ENCODE data around the gene TRPV4. TPM values are rescaled to one million over a fixed set of nuclear protein-coding genes. Genes with fewer than 3 reads are reported as not detected.

TRPV4 gene
- total RNA-seq, 3 donors from 2014 or later: not detected

GRCh38 chr12:109814600-109815150, 18.5 kb downstream of the TRPV4 start:
- H3K4me1 Mint-ChIP-seq (ENCODE audit: low read depth): no peaks in the 10 kb centered on the region
- H3K36me3 Mint-ChIP-seq (ENCODE audit: insufficient read depth): no peaks in the 10 kb centered on the region
- no peak overlapping the region for H3K4me3 Mint-ChIP-seq
- ATAC-seq (no peak), DNase-seq (no peak)
- H3K9me3 Mint-ChIP-seq: no peaks in the 10 kb centered on the region
- peaks cover 6% of the 10 kb centered on the region for H3K27me3 Mint-ChIP-seq (ENCODE audit: low read depth)

- Mint-ChIP-seq H3K4me3 (no peak overlapping the region), H3K4me1 (ENCODE audit: low read depth) (no peaks in the 10 kb centered on the region), H3K9me3 (no peaks in the 10 kb centered on the region), H3K27me3 (ENCODE audit: low read depth) (peaks cover 6% of the 10 kb centered on the region), H3K36me3 (ENCODE audit: insufficient read depth) (no peaks in the 10 kb centered on the region)
- DNase-seq: no peak
- no peak for ATAC-seq
Measured at GRCh38 chr12:109813810-109814416, 19.3 kb downstream of the TRPV4 start.

- no peaks in the 10 kb centered on the region for H3K4me1 Mint-ChIP-seq (ENCODE audit: low read depth)
- H3K36me3 Mint-ChIP-seq (ENCODE audit: insufficient read depth): no peaks in the 10 kb centered on the region
- ATAC-seq (no peak), DNase-seq (no peak)
- peaks cover 3% of the 10 kb centered on the region for H3K27me3 Mint-ChIP-seq (ENCODE audit: low read depth)
- no peaks in the 10 kb centered on the region for H3K9me3 Mint-ChIP-seq
- no peak overlapping the region for H3K4me3 Mint-ChIP-seq
Measured at GRCh38 chr12:109811624-109811995, 21.6 kb downstream of the TRPV4 start.

- Mint-ChIP-seq H3K36me3 (ENCODE audit: insufficient read depth) (no peaks in the 10 kb centered on the region), H3K27me3 (ENCODE audit: low read depth) (peaks cover 3% of the 10 kb centered on the region), H3K4me3 (no peak overlapping the region), H3K9me3 (no peaks in the 10 kb centered on the region), H3K4me1 (ENCODE audit: low read depth) (no peaks in the 10 kb centered on the region)
- ATAC-seq (no peak), DNase-seq (no peak)
Measured at GRCh38 chr12:109810954-109811623, 22.1 kb downstream of the TRPV4 start.

GRCh38 chr12:109808876-109809646, 24.1 kb downstream of the TRPV4 start:
- no peaks in the 10 kb centered on the region for H3K4me1 Mint-ChIP-seq (ENCODE audit: low read depth)
- H3K9me3 Mint-ChIP-seq: no peaks in the 10 kb centered on the region
- no peak for ATAC-seq
- no peak overlapping the region for H3K4me3 Mint-ChIP-seq
- no peak for DNase-seq
- H3K27me3 Mint-ChIP-seq (ENCODE audit: low read depth): peaks cover 3% of the 10 kb centered on the region
- no peaks in the 10 kb centered on the region for H3K36me3 Mint-ChIP-seq (ENCODE audit: insufficient read depth)

- Mint-ChIP-seq H3K27me3 (ENCODE audit: low read depth) (peaks cover 3% of the 10 kb centered on the region), H3K9me3 (no peaks in the 10 kb centered on the region), H3K4me1 (ENCODE audit: low read depth) (no peaks in the 10 kb centered on the region), H3K4me3 (no peak overlapping the region), H3K36me3 (ENCODE audit: insufficient read depth) (no peaks in the 10 kb centered on the region)
- ATAC-seq: no peak
- DNase-seq: no peak
Measured at GRCh38 chr12:109807954-109808643, 25.1 kb downstream of the TRPV4 start.

GRCh38 chr12:109804820-109805761, 28.1 kb downstream of the TRPV4 start:
- Mint-ChIP-seq H3K4me3 (no peak overlapping the region), H3K36me3 (ENCODE audit: insufficient read depth) (no peaks in the 10 kb centered on the region), H3K27me3 (ENCODE audit: low read depth) (no peaks in the 10 kb centered on the region), H3K4me1 (ENCODE audit: low read depth) (no peaks in the 10 kb centered on the region), H3K9me3 (no peaks in the 10 kb centered on the region)
- peak; percentile 69 for DNase-seq
- peak; percentile 82 for ATAC-seq

- ATAC-seq (no peak), DNase-seq (no peak)
- no peaks in the 10 kb centered on the region for H3K4me1 Mint-ChIP-seq (ENCODE audit: low read depth)
- H3K27me3 Mint-ChIP-seq (ENCODE audit: low read depth): no peaks in the 10 kb centered on the region
- H3K4me3 Mint-ChIP-seq: no peak overlapping the region
- H3K9me3 Mint-ChIP-seq: no peaks in the 10 kb centered on the region
- H3K36me3 Mint-ChIP-seq (ENCODE audit: insufficient read depth): no peaks in the 10 kb centered on the region
Measured at GRCh38 chr12:109803678-109804077, 29.5 kb downstream of the TRPV4 start.

- no peak for DNase-seq
Measured at GRCh38 chr12:109802828-109803227, 30.4 kb downstream of the TRPV4 start.

GRCh38 chr12:109800536-109800935, 32.7 kb downstream of the TRPV4 start:
- no peaks in the 10 kb centered on the region for H3K36me3 Mint-ChIP-seq (ENCODE audit: insufficient read depth)
- DNase-seq: no peak
- peaks cover 3% of the 10 kb centered on the region for H3K27me3 Mint-ChIP-seq (ENCODE audit: low read depth)
- H3K4me3 Mint-ChIP-seq: no peak overlapping the region
- ATAC-seq: no peak
- H3K4me1 Mint-ChIP-seq (ENCODE audit: low read depth): no peaks in the 10 kb centered on the region
- no peaks in the 10 kb centered on the region for H3K9me3 Mint-ChIP-seq

More at GRCh38 chr12:109802828-109803227, 30.4 kb downstream of the TRPV4 start:
- ATAC-seq: no peak
- Mint-ChIP-seq H3K36me3 (ENCODE audit: insufficient read depth) (no peaks in the 10 kb centered on the region), H3K27me3 (ENCODE audit: low read depth) (no peaks in the 10 kb centered on the region), H3K4me1 (ENCODE audit: low read depth) (no peaks in the 10 kb centered on the region), H3K4me3 (no peak overlapping the region), H3K9me3 (no peaks in the 10 kb centered on the region)

- no peak overlapping the region for H3K4me3 Mint-ChIP-seq
- H3K36me3 Mint-ChIP-seq (ENCODE audit: insufficient read depth): no peaks in the 10 kb centered on the region
- ATAC-seq: no peak
- no peaks in the 10 kb centered on the region for H3K4me1 Mint-ChIP-seq (ENCODE audit: low read depth)
- no peak for DNase-seq
- H3K27me3 Mint-ChIP-seq (ENCODE audit: low read depth): peaks cover 5% of the 10 kb centered on the region
- H3K9me3 Mint-ChIP-seq: no peaks in the 10 kb centered on the region
Measured at GRCh38 chr12:109798691-109799090, 34.5 kb downstream of the TRPV4 start.

GRCh38 chr12:109797905-109798669, 35.1 kb downstream of the TRPV4 start:
- no peaks in the 10 kb centered on the region for H3K36me3 Mint-ChIP-seq (ENCODE audit: insufficient read depth)
- ATAC-seq (no peak), DNase-seq (no peak)
- H3K4me1 Mint-ChIP-seq (ENCODE audit: low read depth): no peaks in the 10 kb centered on the region
- H3K27me3 Mint-ChIP-seq (ENCODE audit: low read depth): peaks cover 8% of the 10 kb centered on the region
- no peak overlapping the region for H3K4me3 Mint-ChIP-seq
- H3K9me3 Mint-ChIP-seq: no peaks in the 10 kb centered on the region

GRCh38 chr12:109796057-109796456, 37.1 kb downstream of the TRPV4 start:
- Mint-ChIP-seq H3K27me3 (ENCODE audit: low read depth) (peaks cover 11% of the 10 kb centered on the region), H3K4me3 (no peak overlapping the region), H3K4me1 (ENCODE audit: low read depth) (no peaks in the 10 kb centered on the region), H3K36me3 (ENCODE audit: insufficient read depth) (no peaks in the 10 kb centered on the region), H3K9me3 (no peaks in the 10 kb centered on the region)
- DNase-seq (no peak), ATAC-seq (no peak)

Data from activated T-cell treated with anti-CD3 and anti-CD28 coated beads, Interleukin-2, amount 50 U/mL, for 4 hours (primary cell).